Mesenchymal stem cell (in vitro differentiated cells and primary cell): ENCODE results near the gene LPP.

Experiments used
- DNase-seq: peaks from one replicate; pipeline ENCODE4 v3.0.0-alpha.2; 2013
- H2AFZ ChIP-seq: one replicate; pipeline ENCODE4 v1.6.1; 2013; ENCODE audit warnings: low read depth, mild to moderate bottlenecking, control low read depth, inconsistent platforms, low read length, moderate library complexity
- H2AK5ac ChIP-seq: 2 replicates; pipeline ENCODE4 v1.6.1; 2013; ENCODE audit warnings: low read length, moderate library complexity, mild to moderate bottlenecking, inconsistent platforms; ENCODE audit not compliant: severe bottlenecking
- H2BK120ac ChIP-seq: one replicate; pipeline ENCODE4 v1.6.1; 2013; ENCODE audit warnings: low read depth, mild to moderate bottlenecking, inconsistent platforms, low read length, moderate library complexity
- H2BK12ac ChIP-seq, 2 experiments: one replicate each; pipeline ENCODE4 v1.6.1; 2013; ENCODE audit warnings: inconsistent platforms in 2 of 2, low read length in 2 of 2, mild to moderate bottlenecking in 2 of 2, moderate library complexity in 2 of 2, control low read depth in 1 of 2
- H2BK15ac ChIP-seq: one replicate; pipeline ENCODE4 v1.6.1; 2013; ENCODE audit warnings: mild to moderate bottlenecking, low read depth, inconsistent platforms; ENCODE audit not compliant: poor library complexity, severe bottlenecking
- H2BK5ac ChIP-seq: 2 replicates; pipeline ENCODE4 v1.6.1; 2013; ENCODE audit warnings: low read depth, mild to moderate bottlenecking, low read length, control low read depth, inconsistent platforms; ENCODE audit not compliant: poor library complexity, severe bottlenecking
- H3K14ac ChIP-seq, 2 experiments: one replicate each; pipeline ENCODE4 v1.6.1; 2013; ENCODE audit warnings: inconsistent platforms in 2 of 2, low read length in 2 of 2, control low read depth in 1 of 2, mild to moderate bottlenecking in 1 of 2, moderate library complexity in 1 of 2
- H3K18ac ChIP-seq, 2 experiments: one replicate each; pipeline ENCODE4 v1.6.1; 2013; ENCODE audit warnings: inconsistent platforms in 2 of 2, low read length in 2 of 2, control low read depth in 1 of 2, low read depth in 1 of 2, mild to moderate bottlenecking in 1 of 2
- H3K23ac ChIP-seq, 2 experiments: one replicate each; pipeline ENCODE4 v1.6.1; 2013; ENCODE audit warnings: inconsistent platforms in 2 of 2, low read length in 2 of 2, mild to moderate bottlenecking in 2 of 2, moderate library complexity in 2 of 2, control low read depth in 1 of 2
- H3K27ac ChIP-seq: 2 replicates; pipeline ENCODE4 v1.5.1; 2013; ENCODE audit warnings: mild to moderate bottlenecking, moderate library complexity, low read length, control low read depth, inconsistent platforms; ENCODE audit not compliant: poor library complexity, severe bottlenecking
- H3K27me3 ChIP-seq, 2 experiments: 2 replicates each; pipeline versions ENCODE4 v1.6.1 to v1.7.0; 2013; ENCODE audit warnings: low read length in 2 of 2, mild to moderate bottlenecking in 2 of 2, moderate library complexity in 2 of 2, control low read depth in 1 of 2, inconsistent platforms in 1 of 2; ENCODE audit not compliant: control insufficient read depth in 1 of 2, insufficient read depth in 1 of 2
- H3K36me3 ChIP-seq, 2 experiments: 2 replicates each; pipeline versions ENCODE4 v1.6.1 to v1.7.0; 2013; ENCODE audit warnings: low read length in 2 of 2, control low read depth in 1 of 2, inconsistent platforms in 1 of 2, low read depth in 1 of 2, mild to moderate bottlenecking in 1 of 2; ENCODE audit not compliant: insufficient read depth in 2 of 2, control insufficient read depth in 1 of 2
- H3K4ac ChIP-seq, 2 experiments: one replicate each; pipeline ENCODE4 v1.6.1; 2013; ENCODE audit warnings: inconsistent platforms in 2 of 2, low read length in 2 of 2, mild to moderate bottlenecking in 2 of 2, moderate library complexity in 2 of 2, control low read depth in 1 of 2, low read depth in 1 of 2
- H3K4me1 ChIP-seq: 2 replicates; pipeline ENCODE4 v1.6.1; 2013; ENCODE audit warnings: low read depth, low read length, control low read depth; ENCODE audit not compliant: control insufficient read depth, insufficient read depth
- H3K4me2 ChIP-seq: 2 replicates; pipeline ENCODE4 v1.6.1; 2013; ENCODE audit warnings: low read length, mild to moderate bottlenecking, inconsistent platforms; ENCODE audit not compliant: poor library complexity, severe bottlenecking
- H3K4me3 ChIP-seq, 2 experiments: 2 replicates each; pipeline versions ENCODE4 v1.5.1 to v1.7.0; 2013; ENCODE audit warnings: low read length in 2 of 2, mild to moderate bottlenecking in 2 of 2, control low read depth in 1 of 2, low read depth in 1 of 2; ENCODE audit not compliant: insufficient read depth in 1 of 2
- H3K79me1 ChIP-seq: replicated peaks from 2 replicates; pipeline ENCODE4 v1.6.1; 2013; ENCODE audit warnings: mild to moderate bottlenecking, control low read depth, low read length, inconsistent platforms; ENCODE audit not compliant: poor library complexity, severe bottlenecking
- H3K9ac ChIP-seq: 2 replicates; pipeline ENCODE4 v1.7.0; 2013; ENCODE audit warnings: mild to moderate bottlenecking, low read length, moderate library complexity
- H3K9me3 ChIP-seq: 2 replicates; pipeline ENCODE4 v1.7.0; 2013; ENCODE audit warnings: mild to moderate bottlenecking, low read length; ENCODE audit not compliant: control insufficient read depth
- H4K8ac ChIP-seq: one replicate; pipeline ENCODE4 v1.6.1; 2013; ENCODE audit warnings: inconsistent platforms, mild to moderate bottlenecking, low read length, moderate library complexity
- H4K91ac ChIP-seq: one replicate; pipeline ENCODE4 v1.6.1; 2013; ENCODE audit warnings: mild to moderate bottlenecking, low read length, inconsistent platforms
- WGBS: methylation state at CpG from one replicate; pipeline ENCODE4 v1.1.7; 2013; ENCODE audit warnings: mixed read lengths; 5-methylcytosine and 5-hydroxymethylcytosine counted together

LPP gene

DNA sequence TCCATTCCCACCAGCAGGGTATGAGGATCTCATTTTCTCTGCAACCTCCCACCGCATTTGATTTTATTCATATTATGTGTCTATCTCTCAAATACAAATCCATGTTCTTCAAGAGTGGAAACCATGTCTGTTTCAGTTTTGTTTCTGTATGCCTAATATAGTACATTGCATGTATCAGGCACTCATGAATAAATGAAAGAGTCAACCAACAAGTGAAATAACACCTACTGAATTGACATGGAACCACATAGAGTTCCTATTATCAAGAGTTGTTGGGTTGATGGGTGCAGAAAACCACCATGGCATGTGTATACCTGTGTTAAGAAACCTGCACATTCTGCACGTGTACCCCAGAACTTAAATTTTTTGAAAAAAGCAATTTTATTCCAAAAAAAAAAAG lies 466.8 kb downstream of the LPP start:
- no peak for DNase-seq
- no peak overlapping the region for H3K14ac ChIP-seq
- WGBS = no CpG with 5 or more reads among the region's 2 CpGs

DNA sequence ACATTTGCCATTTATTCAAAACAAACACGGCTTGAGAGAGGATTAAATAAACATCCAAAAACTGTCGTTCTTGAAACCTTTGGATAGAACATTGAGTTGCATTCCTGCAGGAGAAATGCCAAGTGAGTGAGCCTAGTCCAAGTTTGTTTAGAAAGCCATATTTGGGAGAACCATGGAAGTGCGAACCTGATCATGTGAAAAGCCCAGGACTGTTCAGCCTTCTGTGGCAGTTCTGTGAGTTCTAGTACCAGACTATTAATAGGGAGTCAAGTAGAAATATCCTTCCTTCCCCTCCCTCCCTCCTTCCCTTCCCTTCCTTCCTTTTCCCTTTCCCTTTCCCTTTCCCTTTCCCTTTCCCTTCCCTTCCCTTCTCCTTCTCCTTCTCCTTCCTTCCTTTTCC lies 470.4 kb downstream of the LPP start:
- no peak overlapping the region for H2AK5ac ChIP-seq
- no peak overlapping the region for H3K4me3 ChIP-seq
- no peak overlapping the region for H4K91ac ChIP-seq
- H3K14ac ChIP-seq = no peak overlapping the region
- no peak overlapping the region for H3K4ac ChIP-seq
- no peaks in the 10 kb centered on the region for H3K27me3 ChIP-seq
- no peak overlapping the region for H2BK15ac ChIP-seq
- peak overlapping the region; percentile 9 for H3K9ac ChIP-seq
- WGBS = 4% methylated on average over 3 of the region's 3 CpGs
- no peak overlapping the region for H2BK5ac ChIP-seq
- H3K23ac ChIP-seq = no peak overlapping the region
- H2AFZ ChIP-seq = no peak overlapping the region
- no peaks in the 10 kb centered on the region for H3K9me3 ChIP-seq
- H3K4me2 ChIP-seq = no peak overlapping the region
- peak overlapping the region; percentile 54 for H4K8ac ChIP-seq
- no peak overlapping the region for H3K27ac ChIP-seq
- DNase-seq = peak; percentile 70
- H3K4me1 ChIP-seq = peaks cover 1% of the 10 kb centered on the region
- H2BK12ac ChIP-seq = peak overlapping the region in 1 of 2 experiments; percentile 6
- H2BK120ac ChIP-seq = no peak overlapping the region
- H3K79me1 ChIP-seq = peaks cover 18% of the 10 kb centered on the region
- H3K36me3 ChIP-seq = no peaks in the 10 kb centered on the region
- no peak overlapping the region for H3K18ac ChIP-seq

More for the DNA sequence above, 466.8 kb downstream of the LPP start:
- Histone ChIP-seq H3K4me3 (no peak overlapping the region), H4K8ac (no peak overlapping the region), H2BK5ac (no peak overlapping the region), H3K36me3 (no peaks in the 10 kb centered on the region), H3K27me3 (no peaks in the 10 kb centered on the region), H3K4me1 (no peaks in the 10 kb centered on the region), H3K18ac (no peak overlapping the region), H2AFZ (no peak overlapping the region), H3K4me2 (no peak overlapping the region), H3K23ac (no peak overlapping the region), H3K27ac (no peak overlapping the region), H3K79me1 (peaks cover 18% of the 10 kb centered on the region), H2BK15ac (no peak overlapping the region), H2AK5ac (no peak overlapping the region), H2BK12ac (no peak overlapping the region), H2BK120ac (no peak overlapping the region), H3K9ac (no peak overlapping the region), H4K91ac (no peak overlapping the region), H3K4ac (no peak overlapping the region), H3K9me3 (no peaks in the 10 kb centered on the region)

DNA sequence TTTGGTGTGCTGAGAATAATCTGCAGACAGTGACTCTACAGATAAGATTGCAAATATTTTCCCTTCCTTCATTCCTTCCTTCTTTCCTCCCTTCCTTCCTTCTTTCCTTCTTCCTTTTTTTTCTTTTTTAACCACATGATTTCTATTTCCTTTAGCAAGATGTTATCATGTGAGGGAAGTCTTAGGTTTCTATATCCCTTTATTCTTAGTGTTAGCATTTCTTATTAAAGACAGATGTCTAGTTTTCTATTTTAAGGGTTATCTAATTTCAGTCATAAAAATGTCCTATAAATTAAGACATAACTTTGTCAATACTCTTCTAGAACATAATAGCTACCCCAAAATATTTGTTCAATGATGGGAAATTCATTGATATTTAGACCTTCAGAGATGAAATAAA lies 470.9 kb downstream of the LPP start:
- peaks cover 1% of the 10 kb centered on the region for H3K4me1 ChIP-seq
- no peak overlapping the region for H2BK5ac ChIP-seq

DNA sequence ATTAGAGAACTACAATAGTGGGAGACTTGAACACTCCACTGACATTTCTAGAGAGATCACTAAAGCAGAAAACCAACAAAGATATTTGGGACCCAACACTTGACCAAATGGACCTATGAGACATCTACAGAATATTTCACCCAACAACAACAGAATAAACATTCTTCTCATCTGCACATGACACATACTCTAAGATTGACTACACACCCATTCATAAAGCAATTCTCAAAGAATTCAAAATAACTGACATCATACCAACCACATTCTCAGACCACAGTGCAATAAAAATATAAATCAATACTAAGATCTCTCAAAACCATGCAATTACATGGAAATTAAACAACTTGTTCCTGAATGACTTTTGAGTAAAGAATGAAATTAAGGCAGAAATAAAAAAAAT lies 473.7 kb downstream of the LPP start:
- H3K79me1 ChIP-seq = peaks cover 15% of the 10 kb centered on the region
- no peak overlapping the region for H2AFZ ChIP-seq
- no peak overlapping the region for H2AK5ac ChIP-seq
- peak overlapping the region; percentile 78 for H3K27ac ChIP-seq
- no peak overlapping the region for H2BK12ac ChIP-seq
- H4K91ac ChIP-seq = no peak overlapping the region
- H2BK15ac ChIP-seq = no peak overlapping the region
- peak; percentile 79 for DNase-seq
- no peaks in the 10 kb centered on the region for H3K27me3 ChIP-seq
- H3K14ac ChIP-seq = no peak overlapping the region
- H3K23ac ChIP-seq = no peak overlapping the region
- no peak overlapping the region for H2BK5ac ChIP-seq
- H4K8ac ChIP-seq = no peak overlapping the region
- no peak overlapping the region for H3K4ac ChIP-seq
- H2BK120ac ChIP-seq = no peak overlapping the region
- no peak overlapping the region for H3K18ac ChIP-seq
- peak overlapping the region; percentile 67 for H3K9ac ChIP-seq
- H3K36me3 ChIP-seq = no peaks in the 10 kb centered on the region
- peaks cover 1% of the 10 kb centered on the region for H3K4me1 ChIP-seq
- no peak overlapping the region for H3K4me2 ChIP-seq
- peaks cover 4% of the 10 kb centered on the region for H3K9me3 ChIP-seq
- H3K4me3 ChIP-seq = no peak overlapping the region

More for the DNA sequence above, 470.9 kb downstream of the LPP start:
- Histone ChIP-seq H2BK15ac (no peak overlapping the region), H3K79me1 (peaks cover 18% of the 10 kb centered on the region), H3K14ac (no peak overlapping the region), H3K27ac (no peak overlapping the region), H3K9me3 (no peaks in the 10 kb centered on the region), H3K27me3 (no peaks in the 10 kb centered on the region), H3K36me3 (no peaks in the 10 kb centered on the region), H3K4me2 (no peak overlapping the region), H2AFZ (no peak overlapping the region), H4K8ac (no peak overlapping the region), H3K4me3 (no peak overlapping the region), H2BK12ac (peak overlapping the region in 1 of 2 experiments; percentile 6), H4K91ac (no peak overlapping the region), H3K4ac (no peak overlapping the region), H3K18ac (no peak overlapping the region), H2BK120ac (no peak overlapping the region), H3K23ac (no peak overlapping the region), H3K9ac (no peak overlapping the region), H2AK5ac (no peak overlapping the region)
- no peak for DNase-seq
